NCI-H128 (cell line): ENCODE measurements around the gene ATP11B.

ENCODE experiments used
- DNase-seq: peaks from one replicate; lab custom pipeline; 2025; ENCODE audit not compliant: unreplicated experiment; lab: John Stamatoyannopoulos, UW

The ATP11B gene

DNA sequence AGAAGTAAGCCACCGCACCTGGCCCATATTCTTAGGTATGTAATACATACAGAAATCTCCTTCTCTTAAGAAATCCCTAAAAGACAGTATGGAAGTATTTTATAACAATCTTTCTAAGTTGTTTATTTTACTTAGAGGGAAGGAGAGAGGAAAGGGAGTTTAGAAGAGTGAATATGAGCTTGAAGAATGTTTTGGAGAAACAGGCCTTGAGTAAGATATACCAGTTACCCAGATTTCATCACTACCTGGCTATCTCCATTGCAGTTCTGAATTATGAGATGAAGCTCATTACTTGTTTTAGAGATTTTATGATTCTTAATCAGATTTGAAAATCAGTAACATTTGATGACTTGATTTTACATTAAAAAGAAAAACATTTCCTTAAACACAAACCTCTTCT lies 115.2 kb downstream of the ATP11B start:
- no peak for DNase-seq

DNA sequence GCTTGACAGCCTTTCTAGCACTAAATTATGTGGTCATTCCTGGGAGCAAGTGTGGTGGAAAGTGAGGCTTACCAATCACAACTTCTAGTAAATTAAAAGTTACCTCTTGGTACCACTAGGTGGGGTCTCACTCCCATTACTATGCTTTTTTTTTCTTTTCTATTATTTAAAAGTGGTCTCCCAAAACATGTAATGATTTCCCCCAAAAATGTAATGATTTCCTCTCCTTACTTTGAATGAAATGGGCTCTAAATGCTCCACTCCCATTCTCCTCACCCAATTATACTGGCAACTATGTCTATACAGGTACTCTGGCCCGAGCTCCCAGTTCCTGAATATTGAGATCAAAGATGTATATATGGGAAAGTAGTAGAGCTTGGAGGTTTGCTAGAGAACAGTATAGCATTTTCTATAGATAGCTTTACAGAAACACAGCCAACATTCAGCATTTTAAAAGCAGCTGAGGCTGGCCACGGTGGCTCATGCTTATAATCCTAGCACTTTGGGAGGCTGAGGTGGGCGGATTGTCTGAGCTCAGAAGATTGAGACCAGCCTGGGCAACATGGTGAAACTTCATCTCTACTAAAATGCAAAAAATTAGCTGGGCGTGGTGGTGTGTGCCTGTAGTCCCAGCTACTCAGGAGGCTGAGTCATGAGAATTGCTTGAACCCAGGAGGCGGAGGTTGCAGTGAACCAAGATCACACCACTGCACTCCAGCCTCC lies 116.2 kb downstream of the ATP11B start:
- DNase-seq, result no peak

DNA sequence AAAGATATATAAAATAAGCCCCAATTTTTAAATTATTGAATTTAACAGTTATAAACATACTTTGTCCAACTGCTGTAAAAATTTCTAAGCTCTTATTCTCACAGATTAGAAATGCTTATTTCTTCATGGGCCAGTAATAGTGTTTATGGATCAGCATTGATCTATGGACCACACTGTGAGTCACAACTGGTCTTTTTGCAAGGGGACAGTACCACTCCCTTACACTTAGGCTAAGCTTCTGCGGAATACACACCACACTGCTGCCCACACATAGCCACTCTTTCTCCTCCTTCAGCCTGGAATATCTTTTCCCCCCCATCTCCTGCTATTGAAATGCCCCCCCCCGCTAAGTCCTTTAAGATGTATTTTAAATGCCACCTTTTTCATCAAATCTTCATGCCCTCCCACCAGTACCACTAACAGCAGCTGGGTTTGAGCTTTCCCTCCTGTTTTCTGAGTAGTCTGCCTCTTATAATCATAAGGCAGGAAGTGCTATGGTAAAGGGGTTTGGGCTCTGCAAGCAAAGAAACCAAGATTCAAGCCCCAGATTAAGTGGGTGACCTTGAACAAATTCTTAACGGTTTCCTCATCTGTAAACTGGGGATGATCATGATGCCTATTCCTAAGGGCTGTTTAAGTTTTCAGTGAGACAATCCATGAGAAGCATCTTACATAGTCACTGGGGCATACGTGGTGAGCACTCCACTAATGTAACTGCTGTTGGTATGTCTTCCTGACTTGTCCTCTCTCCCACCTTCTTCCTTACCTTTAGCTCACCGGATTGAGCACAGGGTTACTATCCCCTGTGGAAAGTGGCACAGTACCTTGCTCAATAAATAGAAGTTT lies 117.9 kb downstream of the ATP11B start:
- DNase-seq, result no peak

DNA sequence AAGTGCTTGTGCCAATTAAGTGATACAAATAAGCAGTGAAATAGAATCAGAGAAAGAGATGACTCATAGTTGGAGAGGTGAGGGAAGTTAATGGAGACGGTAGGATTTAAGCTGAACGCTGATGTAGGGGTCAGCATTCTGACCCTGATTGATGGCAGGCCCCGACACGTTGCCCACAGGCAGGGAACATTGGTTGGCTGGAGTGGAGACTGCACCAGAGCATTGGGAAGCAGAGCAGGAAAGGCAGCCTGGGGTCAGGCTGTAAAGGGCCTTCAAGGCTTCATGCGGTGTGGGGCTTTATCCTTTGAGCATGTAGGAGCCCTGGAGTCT lies 118.4 kb downstream of the ATP11B start:
- DNase-seq, result no peak

DNA sequence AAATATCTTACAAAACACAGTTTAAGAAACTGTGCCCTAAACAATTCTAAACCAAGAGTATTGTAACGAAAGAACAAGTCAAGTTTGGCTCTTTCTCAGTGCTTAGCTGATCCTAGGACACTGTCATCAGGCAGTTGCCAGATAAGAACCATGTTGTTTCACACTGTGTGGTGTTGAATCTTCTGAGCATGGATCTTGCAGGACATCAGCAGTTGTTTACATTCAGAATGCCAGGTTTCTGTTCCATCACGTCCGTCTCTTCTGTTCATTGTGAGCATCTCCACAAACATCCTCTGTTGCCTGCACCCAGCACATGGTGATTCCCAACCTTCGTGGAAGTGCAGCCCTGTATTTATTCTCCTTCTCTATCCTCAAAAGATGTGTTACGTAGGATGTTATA lies 119.2 kb downstream of the ATP11B start:
- no peak for DNase-seq

DNA sequence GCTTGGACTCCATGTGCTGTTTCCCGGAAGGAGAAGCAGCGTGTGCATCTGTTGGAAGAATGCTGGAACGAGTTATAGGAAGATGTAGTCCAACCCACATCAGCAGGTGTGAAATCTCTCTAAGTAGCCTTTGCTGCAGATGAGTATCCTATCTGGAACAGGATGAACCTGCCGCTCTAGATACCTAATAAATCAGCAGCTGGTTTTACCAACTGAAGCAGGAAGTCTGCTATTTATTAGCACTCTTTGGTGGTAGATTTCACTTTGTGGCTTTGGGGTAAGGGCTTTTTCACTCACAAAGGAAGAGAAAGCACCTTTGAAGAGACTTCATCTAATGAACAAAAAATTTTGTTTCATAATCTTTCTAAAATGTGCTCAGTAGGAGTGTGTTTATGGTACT lies 120.6 kb downstream of the ATP11B start:
- DNase-seq, result no peak

DNA sequence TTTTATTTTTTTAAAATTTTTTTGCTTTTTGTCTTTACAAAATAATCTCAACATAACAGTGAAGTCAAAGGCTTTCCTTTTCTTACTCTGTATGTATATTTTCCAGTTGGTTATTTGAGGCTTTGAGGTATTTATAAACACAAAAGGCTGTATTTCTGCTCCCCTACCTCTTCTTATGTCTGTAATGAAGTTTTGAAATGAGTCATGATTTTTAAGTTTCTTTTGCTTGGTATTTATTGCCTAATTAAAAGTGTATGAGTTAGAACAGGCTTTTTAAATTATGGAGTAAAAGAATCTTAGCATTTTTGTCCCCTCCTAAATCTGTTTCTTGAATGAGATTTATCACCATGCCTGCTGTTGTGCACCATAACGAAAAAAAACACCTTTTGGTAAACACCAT lies 121.0 kb downstream of the ATP11B start:
- no peak for DNase-seq

DNA sequence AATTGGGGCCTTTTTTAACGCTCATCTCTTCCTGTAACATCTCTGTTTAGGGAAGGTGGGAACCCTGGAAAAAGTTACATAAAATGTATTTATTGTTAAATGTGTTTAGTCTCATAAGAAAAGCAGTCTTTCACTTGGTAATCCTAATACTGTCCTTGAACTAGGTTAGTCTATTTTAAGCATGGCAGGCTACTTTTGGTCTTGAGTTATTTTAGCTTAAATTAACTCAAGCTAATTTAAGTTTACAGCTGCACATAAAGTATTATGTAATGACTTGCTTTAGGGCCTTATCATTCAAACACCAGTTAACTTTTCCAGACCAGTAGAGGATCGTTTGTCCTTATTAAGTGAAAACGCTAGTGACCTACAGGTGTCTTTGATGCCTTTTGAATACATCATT lies 123.8 kb downstream of the ATP11B start:
- no peak for DNase-seq

DNA sequence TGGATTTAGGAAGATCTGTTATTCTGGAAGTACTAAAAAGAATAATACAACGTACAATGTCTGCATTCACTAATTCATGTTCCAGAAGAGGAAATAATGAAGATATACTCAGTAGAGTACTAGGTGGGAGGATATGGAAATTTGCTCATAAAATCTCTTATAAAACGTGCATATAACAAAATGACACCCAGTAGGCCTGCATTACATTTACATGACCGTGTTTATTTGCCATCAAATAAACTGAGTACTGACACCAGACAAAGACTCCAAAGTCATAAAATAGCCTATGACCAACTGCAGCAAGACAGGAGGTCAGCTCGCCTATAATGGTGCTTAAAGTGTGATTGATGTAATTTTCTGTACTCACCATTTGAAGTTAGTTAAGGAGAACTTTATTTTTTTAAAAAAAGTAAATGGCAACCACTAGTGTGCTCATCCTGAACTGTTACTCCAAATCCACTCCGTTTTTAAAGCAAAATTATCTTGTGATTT lies 126.6 kb downstream of the ATP11B start:
- no peak for DNase-seq

DNA sequence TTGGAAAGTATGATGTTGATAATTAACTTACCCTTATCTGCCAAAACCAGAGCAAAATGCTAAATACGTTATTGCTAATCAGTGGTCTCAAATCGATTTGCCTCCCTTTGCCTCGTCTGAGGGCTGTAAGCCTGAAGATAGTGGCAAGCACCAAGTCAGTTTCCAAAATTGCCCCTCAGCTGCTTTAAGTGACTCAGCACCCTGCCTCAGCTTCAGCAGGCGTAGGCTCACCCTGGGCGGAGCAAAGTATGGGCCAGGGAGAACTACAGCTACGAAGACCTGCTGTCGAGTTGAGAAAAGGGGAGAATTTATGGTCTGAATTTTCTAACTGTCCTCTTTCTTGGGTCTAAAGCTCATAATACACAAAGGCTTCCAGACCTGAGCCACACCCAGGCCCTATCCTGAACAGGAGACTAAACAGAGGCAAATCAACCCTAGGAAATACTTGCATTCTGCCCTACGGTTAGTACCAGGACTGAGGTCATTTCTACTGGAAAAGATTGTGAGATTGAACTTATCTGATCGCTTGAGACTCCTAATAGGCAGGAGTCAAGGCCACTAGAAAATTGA lies 127.3 kb downstream of the ATP11B start:
- no peak for DNase-seq

DNA sequence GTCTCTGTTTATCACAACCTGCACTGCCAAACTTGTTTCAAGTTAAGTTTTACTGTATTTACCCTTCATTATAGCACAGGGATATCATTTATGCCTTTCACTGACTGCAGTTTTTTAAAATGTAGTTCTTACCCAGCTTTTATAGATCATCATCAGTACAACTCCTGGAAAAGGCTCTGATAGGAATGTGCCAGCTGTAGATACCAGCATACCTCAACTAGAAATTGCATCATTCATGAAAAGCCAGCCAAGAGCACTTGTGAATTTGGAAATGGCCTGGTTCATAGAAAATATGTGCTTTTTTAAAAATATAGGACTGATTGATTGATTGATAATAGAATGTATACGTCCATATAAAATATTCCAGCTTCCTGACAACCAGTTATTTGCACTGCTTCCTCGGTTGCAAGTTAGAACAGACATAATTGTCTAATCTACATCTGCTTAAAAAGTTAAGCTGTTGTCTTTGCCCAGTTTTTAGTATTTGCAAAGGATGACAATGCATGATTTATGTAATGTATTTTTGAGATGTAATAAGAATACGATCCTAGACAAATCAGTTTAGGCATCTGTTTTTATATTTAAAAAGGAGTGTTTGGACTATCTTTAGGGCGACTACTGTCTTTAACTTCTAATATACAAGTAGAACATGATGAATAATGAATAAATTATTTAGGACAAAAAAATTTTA lies 128.5 kb downstream of the ATP11B start:
- no peak for DNase-seq

DNA sequence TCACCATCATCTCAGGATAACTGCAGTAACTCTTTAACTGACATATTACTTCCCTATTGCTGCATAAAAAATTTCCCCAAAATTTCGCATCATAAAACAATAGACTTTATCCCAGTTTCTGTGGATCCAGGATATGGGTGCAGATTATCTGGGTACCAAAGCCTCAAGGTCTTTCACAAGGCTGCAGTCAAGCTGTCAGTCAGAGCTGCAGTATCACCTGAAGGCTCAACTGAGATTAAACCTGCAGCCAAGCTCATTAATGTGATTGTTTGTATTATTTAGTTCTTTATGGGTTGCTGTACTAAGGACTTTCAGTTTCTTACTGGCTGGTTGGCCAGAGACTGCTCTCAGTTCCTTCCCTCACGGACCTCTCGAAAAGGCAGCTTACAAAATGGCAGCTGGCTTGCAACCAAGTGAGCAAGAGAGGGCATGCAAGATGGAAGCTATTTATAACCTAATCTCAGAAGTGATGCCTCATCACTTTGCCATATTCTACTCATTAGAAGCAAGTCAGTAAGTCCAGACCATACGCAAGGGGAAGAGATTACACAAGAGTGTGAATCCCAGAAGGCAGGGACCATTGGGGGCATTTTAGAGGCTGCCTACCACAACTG lies 132.1 kb downstream of the ATP11B start:
- no peak for DNase-seq

DNA sequence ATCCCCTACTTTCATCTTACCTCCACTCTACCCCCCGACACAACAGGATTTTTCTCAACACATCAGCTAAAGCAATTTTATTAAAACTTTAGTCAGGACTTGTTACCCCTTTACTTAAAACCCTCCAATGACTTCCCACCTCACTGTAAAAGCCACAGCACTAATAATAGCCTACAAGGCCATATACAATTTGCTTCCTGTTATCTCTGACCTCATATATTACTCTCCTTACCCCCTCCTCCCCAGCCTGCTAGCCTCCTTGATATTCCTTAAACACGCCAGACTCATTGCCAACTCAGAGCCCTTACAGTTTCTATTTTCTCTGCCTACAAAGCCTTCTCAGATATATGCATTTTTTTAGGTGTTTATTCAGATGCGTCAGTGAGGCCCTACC lies 132.6 kb downstream of the ATP11B start:
- no peak for DNase-seq

DNA sequence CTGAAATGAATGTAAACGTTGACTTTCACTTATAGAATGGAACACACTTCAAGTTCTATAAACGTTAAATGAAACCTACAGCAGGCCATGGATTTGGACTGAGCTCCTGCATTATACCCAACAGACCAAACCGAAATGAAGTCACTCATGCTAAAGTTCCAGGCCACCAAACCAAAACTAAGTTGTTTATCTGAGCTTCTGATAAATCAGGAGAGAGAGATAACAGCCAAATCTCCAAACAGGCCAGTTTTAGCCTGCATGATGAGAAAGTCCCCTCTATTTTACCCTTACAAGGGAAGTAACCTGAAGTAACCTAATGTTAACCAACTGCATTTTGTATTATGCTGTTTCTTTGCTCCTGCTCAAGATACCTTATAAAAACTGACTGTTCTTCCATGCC lies 142.5 kb downstream of the ATP11B start:
- DNase-seq, result no peak

DNA sequence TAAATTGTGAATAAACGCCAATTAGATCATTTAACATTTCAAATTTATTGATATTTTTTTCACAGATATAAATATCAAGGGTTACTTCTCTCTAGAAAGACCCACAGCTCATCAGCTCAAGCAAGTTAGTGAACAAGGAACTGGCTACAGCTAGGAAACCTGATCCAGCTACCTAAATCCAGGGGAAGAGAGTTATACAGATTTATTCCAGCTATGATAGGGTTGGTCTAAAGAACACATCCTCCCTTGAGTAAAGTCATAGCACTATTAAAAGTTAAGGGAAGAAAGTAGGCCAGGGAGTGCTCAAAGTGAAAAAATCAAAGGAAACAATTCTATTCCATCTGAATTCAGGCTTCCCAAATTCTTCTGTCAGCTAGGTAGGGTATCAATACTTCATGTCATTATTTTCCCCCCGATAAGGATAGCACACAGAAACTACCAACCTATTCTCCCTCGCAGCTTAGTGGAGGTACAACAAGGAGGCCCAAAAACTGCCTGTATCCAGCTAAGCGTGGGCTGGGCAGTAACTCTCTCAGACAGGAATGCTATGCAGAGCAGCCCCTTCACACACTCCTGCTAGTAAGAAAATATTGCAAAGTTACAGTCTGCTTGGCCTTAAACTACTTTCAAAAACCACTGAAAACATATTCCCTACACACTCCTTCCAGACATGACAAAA lies 143.1 kb downstream of the ATP11B start:
- no peak for DNase-seq

DNA sequence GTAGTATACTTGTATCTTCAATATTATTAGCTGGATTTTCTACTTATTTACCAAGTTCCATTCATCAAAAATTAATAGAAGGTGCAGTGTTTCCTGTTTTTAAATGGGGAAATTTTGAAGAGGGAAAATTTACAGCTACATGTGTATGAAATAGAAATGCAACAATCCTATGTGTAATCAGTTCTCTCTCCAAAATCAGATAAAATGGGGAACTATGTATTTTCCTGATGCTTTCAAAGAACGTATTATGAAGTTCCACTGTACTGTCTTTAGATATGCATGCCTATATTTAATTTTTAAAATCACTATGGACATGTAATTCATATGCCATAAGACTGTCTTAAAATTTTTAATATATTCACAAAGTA lies 143.6 kb downstream of the ATP11B start:
- DNase-seq, result no peak

DNA sequence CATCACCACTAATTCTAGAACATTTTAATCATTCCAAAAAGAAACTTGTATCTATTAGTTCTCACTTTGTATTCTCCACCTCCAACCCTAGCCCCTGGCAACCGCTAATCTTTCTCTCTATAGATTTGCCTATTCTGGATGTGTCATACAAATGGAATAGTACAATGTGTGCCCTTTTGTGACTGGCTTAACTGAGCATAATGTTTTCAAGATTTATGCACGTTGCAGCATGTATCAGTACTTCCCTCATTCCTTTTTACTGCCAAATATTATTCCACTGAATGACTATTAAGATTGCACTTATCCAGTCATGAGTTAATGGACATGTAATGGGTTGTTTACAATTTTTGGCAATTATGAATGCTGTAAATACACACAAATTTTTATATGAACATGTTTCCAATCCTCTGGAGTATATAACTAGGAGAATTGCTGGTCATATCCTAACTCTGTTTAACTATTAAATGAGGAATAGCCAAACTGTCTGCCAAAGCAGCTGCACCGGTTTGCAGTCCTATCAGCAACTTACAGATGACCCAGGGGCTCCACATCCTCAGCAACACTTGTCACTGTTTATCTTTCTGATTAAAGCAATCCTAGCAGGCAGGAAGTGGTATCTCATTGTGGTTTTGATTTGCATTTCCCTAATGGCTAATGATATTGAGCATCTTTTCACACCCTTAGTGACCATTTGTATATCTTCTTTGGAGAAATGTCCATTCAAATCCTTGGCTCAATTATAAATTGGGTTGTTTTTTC lies 144.2 kb downstream of the ATP11B start:
- no peak for DNase-seq

DNA sequence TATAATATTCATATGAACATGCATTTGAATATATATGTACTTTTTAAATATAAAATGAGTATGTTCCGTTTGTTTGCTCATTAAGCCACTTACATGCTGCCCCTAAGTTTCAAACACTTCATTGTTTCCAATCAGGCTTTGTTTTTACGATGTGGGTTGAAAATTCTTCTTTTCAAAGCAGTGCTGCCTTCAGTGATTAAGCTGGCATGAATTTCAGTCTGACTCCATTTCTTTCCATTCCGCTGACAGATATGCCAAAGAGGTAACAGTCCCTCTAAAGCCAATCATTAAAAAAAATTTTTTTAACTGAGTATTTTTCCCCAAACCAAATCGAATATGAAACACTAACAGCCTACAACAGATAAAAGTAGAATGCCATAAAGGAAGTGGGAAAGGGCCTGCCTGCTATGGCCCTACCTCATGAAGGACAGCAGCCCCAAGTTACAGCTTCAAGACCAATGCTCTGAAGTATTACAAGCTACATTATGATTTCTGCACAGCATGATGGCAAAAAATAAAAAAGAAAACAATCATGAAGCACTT lies 147.0 kb downstream of the ATP11B start:
- DNase-seq, result no peak

DNA sequence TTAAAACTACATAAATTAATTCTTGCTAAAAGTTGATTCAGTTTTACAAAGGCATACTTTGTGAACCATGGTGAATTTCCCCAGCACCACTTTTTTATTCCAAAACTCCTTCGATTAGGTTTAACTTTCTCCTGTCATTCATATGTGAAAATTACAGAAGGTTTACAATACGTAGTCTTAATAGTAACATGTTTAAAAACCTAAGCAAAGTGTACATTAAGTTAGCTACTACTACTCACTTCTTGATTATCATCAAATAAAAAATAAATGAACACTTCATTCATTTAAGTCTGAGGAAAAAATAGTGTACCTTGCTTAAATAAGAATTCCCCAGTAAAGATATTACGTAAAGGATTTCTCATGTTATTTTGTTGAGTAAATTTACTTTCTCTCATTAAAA lies 148.4 kb downstream of the ATP11B start:
- DNase-seq, result no peak

DNA sequence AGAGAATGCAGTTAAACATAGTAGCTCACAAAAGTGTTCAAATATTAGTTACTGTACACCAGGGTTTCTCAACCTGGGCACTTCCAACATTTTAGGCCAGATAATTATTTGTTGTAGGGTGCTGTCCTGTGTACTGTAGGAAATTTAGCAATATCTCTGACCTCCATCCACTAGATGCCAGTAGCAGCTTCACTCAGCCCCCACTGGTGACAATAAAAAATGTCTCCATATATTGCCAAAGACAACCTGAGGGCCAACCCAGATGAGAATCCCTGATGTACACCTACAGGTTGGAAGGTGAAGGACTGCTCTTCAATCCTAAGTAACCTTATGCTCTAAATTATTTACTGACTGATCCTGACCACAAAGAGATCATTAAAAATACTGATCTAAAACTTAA lies 154.6 kb downstream of the ATP11B start:
- no peak for DNase-seq
